ENCODE results near the gene ASPRV1.
"Not testable (repeated sequence)": the region's sequence is repeated elsewhere in the genome, so short reads cannot be mapped to it uniquely, and the experiment has no call there.

ASPRV1 gene

DNA sequence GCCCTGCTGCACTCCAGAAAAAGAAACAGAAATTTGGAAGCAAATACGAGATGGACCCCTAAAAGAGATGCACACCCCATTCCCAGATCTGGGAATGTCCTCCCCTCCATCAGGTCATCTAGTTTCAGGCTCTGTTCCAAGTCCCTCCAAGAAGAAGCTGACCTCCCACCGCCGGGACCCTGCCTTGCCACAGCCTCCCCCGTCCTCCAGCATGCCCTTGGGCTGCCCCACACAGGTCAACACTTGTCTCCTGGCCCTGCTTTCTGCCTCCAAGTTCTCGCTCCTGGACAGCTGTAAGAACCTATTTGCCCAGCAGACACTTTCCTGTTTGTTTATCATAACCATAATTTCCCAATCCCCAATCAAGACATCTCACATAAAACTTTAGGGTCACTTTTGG is 2.0 kb downstream of the ASPRV1 start:
- DNase-seq: no peak

- DNase-seq: no peak
Observed at GRCh38 chr2:69958480-69958879, 3.0 kb downstream of the ASPRV1 start.

DNA sequence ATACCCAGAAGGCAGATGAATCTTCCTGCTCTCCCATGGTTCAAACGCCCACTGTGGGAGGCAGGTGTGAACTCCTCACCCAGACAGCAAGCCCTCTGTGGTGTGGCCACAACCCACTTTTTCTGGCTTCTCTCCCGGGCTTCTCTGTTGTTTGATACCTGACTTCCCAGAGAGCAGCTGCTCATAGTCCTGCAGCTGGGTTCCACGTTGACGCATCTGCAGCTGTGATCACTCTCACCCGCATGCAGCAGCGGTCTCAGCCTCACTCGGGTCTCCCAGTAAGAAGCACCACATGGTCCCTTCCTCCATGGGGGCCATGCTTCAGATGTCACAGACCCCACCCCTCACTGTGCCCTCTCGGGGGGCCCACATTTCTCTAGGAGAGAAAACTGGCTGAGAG is 3.5 kb downstream of the ASPRV1 start:
- DNase-seq: no peak

DNA sequence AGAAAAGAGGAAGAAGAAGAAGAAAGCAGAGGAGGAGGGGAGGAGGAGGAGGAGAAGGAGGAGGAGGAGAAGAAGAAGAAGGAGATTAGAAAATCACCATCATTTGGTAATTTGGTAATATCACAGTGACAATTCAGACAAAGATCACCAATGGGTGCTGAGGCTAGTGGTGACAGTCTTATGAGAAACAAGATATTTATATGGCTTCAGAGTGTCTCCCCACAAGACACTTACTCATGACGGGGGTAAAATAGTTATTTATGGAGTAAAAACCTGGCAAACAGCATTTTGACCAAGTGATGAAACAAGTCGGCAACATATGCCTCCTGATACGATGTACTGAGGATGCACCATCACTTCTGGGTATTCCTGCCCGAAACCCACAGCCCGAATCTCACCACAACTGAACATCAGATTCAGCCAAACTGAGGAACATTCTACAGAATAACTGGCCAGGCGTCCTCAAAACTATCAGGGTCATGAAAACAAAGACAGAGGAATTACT is 4.9 kb downstream of the ASPRV1 start:
- no peak for DNase-seq

DNA sequence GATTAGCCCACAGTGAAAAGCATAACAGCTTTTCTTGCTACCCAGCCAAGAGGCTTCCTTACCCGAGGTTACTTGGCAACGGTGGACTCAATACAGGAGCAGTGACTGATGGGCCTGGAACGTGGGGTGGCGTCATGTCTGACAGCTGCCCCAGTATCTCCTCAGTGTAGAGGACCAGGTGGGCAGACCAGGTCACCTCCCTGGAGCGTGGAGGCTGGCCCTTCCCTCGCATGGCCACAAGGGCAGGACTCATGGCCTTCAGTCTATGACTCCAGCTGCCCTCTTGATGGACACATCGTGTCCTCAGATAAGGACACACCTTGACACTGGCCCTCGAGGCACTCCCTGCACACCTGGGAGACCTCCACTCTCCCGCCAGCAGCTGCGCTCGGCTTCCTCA is 6.4 kb downstream of the ASPRV1 start:
- no peak for DNase-seq

DNA sequence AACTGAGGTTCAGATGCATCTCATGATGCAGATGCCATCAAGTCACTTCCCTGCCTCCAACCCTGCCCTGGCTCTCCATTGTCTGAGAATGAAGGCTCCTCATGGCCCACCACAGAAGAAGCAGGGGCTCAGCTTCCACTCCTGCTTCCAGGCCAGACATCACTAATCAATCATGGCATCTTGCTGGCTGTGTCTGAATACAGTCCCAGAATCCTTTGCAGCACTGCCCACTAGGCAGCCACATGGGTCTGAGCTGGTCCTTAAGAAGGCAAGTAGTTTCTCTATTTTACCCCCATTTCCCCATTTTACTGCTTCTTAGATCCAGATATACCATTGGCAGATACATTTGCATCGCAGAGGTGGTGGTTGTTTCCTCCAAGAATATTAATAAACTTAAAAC is 7.3 kb downstream of the ASPRV1 start:
- DNase-seq: no peak

DNA sequence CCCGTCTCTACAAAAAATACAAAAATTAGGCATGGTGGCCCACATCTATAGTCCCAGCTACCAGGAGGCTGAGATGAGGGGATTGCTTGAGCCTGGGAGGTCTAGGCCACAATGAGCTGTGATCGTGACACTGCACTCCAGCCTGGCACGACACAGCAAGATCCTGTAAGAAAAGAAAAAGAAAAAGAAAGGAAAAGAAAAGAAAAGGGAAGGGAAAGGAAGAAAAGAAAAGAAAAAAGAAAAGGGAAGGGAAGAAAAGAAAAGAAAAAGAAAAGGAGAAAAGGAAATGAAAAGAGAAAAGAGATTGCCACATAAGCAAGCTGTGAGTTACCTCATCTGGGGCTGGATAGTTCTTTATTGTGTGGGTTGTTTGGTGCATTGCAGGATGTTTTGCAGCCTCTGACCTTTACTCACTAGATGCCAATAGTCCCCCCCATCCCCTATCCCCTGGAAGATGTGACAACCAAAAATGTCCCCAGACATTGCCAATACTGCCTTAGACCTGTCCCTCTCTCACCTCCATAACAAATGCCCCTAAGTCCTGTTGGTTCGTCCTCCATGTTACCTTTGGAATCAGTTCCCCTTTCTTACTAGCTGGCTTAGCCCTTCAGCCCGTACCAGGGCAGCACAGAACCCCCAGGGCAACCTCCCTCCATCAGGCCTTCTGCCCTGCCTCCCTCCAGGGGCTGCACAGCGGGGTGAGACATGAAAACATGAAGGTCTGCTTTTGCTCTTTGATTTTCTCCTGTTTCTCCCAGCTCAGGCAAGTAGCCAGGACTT is 8.9 kb downstream of the ASPRV1 start:
- no peak for DNase-seq

DNA sequence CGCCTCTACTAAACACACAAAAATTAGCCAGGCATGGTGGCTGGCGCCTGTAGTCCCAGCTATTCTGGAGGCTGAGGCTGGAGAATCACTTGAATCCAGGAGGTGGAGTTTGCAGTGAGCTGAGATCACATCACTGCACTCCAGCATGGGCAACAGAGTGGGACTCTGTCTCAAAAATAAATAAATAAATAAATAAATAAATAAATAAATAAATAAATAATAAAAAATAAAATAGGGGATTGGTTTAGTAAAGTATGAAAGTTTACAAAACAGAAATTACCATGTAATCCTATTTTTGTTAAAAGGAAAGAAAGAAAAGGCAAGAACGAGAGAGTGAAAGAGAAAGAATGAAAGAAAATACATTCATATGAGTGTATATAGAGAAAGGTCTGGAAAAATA is 10.8 kb downstream of the ASPRV1 start:
- not testable (repeated sequence) for DNase-seq

- DNase-seq: no peak
Observed at GRCh38 chr2:69950241-69950640, 11.2 kb downstream of the ASPRV1 start.

GRCh38 chr2:69948963-69949645 is 12.3 kb downstream of the ASPRV1 start:
- DNase-seq: no peak

DNA sequence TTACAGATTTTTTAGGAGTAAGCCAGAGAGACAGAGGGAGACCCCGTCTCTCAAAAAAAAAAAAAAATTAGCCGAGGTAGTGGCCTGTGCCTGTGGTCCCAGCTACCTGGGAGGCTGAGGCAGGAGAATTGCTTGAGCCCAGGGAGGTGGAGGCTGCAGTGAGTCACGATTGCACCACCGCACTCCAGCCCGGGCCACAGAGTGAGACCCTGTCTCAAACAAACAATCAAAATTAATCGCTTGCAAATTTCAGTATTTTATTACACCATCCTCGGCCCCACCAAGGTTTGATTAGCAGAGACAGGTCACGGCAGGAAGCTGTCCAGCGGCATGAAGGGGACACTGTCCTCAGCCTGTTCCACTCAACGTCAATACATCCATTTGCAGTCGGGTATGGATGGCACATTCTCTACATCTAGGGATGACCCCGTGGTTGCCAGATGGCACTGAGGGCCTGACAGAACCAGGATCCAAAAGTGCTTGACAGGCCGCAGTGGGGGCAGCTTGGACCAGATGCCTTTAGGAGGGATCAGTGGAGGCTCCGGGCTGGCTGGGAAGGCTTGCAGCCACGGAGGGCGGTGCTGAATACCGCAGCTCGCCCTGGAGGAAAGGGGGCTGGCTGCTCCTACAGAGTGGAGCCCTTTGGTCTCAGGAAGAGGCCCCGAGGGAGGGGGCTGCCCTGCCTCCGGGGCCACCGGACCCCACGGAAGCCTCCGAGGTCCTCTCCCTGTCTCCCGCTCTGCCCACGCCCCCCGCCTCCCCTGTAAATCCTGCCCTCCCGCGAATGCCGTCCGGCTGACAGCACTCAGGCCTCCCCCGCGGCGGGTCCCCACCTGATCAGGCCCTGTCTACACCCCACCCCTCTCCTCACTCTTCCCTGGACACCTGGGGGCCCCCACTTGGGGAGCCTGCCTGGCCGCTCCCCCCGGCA is 13.1 kb downstream of the ASPRV1 start:
- DNase-seq: no peak

GRCh38 chr2:69947325-69947931 is 14.0 kb downstream of the ASPRV1 start:
- peak; percentile 33 for DNase-seq

GRCh38 chr2:69946351-69947324 is 14.8 kb downstream of the ASPRV1 start:
- DNase-seq: peak; percentile 47

- DNase-seq: no peak
Observed at GRCh38 chr2:69945941-69946340, 15.5 kb downstream of the ASPRV1 start.

DNA sequence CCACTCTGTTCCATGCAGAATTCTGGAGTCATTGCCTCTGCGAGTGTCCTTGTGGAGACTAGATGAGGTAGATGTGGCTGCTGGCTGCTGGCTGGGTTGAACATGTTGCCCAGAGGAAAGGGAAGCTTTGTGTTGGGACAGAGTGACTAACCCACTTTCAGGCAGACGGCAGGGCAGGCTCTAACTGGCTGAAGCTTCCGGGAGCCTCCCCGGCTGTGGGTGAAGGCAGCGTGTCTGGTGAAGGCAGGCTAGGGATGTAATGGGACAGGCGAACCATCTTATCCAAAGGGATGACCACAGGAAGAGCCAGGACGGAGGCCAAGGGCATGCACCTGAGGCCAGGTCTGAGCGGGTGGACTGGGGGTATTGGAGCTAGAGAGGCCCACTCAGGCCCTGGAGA is 16.0 kb downstream of the ASPRV1 start:
- peak; percentile 61 for DNase-seq

DNA sequence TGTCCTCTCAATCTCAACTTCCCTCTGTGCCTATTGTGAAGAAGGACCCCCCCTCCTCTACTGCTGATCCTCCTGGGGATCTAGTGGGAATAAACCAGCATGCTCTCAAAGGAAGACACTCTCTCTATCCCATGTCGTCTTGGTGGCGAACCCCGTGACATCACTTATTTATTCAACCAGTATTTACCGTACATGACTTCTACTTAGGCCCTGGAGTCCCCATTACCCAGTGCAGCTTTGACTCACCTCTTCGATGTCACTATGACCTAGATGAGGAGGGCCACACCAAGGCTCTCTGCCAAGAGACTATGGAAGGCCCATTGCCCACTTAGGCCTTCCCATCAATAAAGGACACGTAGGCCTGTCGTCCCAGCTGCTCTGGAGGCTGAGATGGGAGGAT is 16.7 kb downstream of the ASPRV1 start:
- no peak for DNase-seq

DNA sequence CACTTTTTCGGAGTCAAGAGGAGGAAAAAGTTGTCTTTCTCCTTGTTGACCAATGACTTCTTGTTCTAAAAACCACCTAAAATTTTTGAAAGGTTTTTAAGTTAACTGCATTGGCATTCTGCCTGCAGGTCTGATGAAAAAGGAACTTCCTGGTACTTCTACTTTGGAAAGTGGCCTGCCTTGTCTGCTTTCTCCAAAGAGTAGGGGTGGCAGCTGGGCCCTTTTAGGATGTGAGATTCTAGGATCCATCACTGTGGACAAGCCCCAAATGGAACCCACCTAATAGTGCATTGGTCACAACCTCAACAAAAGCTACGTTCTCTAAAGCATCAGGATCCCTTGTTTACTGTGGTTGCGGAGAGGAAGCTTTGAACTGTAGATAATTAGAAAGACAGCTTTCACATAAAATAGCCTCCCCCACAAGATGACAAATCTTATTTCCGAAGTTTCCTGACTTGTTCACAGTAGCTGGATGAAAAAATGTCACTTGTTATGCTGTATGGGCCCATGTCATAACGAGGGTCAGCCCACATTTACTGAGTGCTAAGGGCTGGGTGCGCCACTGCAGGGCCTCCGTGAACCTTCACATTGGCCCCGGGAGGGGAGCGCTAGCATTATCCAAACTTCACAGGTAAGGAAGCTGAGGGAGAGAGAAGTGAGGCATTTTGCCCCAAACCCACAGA is 17.4 kb downstream of the ASPRV1 start:
- DNase-seq: no peak

DNA sequence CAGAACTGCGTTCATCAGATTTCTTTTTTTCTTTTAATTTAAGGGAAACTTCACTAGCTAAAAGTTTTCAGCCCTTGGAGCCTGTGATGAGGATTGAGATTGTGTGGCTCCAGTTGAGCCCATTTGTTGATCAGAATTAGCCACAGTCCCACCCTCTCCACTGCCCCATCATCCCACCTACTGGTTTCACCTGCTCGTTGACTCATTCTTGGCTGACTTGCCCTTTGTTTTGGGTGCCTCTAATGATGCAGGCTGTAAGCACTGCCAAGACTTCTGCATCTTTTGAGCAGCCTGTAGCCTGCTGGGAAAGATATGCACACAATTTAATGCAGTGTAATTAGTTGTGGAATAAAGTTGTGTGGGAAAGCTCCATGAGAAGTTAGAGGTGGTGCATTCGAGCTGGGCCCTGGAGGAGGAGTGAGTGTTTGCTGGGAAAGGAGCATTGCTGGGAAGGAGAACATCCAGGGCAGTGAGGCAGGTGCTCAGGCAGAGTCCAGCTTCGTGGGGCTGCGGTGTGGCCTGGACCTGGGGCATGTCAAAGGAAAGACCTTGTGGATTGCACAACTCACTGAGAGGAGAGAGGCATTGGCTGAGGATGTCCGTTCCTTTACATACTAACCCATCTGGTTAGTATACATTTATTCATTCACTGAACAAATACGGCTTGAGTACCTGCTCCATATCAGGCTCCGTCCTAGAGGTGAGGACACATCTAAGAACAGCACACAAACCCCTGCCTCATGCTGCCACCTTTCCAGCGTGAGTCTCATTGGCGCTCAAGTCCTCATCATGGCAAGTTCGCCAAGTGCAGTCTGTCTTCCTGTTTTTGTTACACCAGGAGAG is 18.2 kb downstream of the ASPRV1 start:
- DNase-seq: no peak

GRCh38 chr2:69940691-69941090 is 20.7 kb downstream of the ASPRV1 start:
- DNase-seq: no peak

GRCh38 chr2:69939722-69940121 is 21.7 kb downstream of the ASPRV1 start:
- no peak for DNase-seq

Measured in CD4-positive, alpha-beta T cell treated with Interferon gamma for 1 hour (primary cell).